HCT116 (cell line): ENCODE results near the gene NOL4L. TPM values are rescaled to one million over a fixed set of nuclear protein-coding genes. Genes with fewer than 3 reads are reported as not detected.

ENCODE experiments used
- ATAC-seq: fragments of 200-7000 bp; cut with Tn5 transposase; 2 replicates; pipeline ENCODE4 v1.9.1; 2020; ENCODE audit warnings: mild to moderate bottlenecking, moderate library complexity
- BruUV-seq: library from RNA; stranded (reverse); fragments of 400-500 nt; replicated peaks from 2 replicates; lab custom pipeline; 2021; lab: Mats Ljungman, UMichigan
- CTCF ChIA-PET: fragments of 300-600 bp; sonication (Branson Sonifier 250); formaldehyde crosslinking; loops from one replicate; lab custom pipeline; 2021; ENCODE audit warnings: antibody characterized with exemption; lab: Charles Lee
- POLR2A ChIA-PET: fragments of 300-600, 350-600 bp; sonication (Branson Sonifier 250); formaldehyde crosslinking; loops from one replicate; lab custom pipeline; 2021; ENCODE audit warnings: antibody characterized with exemption; lab: Charles Lee
- RAD21 ChIA-PET, 2 experiments: fragments of 300-600 bp; sonication (Branson Sonifier 250); formaldehyde crosslinking; loops; one replicate each; lab custom pipeline; 2023; ENCODE audit warnings: low total read pairs in 2 of 2; ENCODE audit not compliant: uncharacterized antibody in 2 of 2, unreplicated experiment in 2 of 2, low non-redundant PET in 1 of 2; lab: Charles Lee
- DNase-seq: peaks from one replicate; pipeline ENCODE4 v3.0.0-alpha.2; 2010; ENCODE audit warnings: low read depth, low spot score
- H2AFZ ChIP-seq: fragments of 200-600 bp; shearing (Covaris generic), sonication (generic); 2 replicates; pipeline ENCODE4 v1.6.1; 2017; ENCODE audit warnings: low read depth, mixed run types, mixed read lengths, antibody characterized with exemption, low read length; ENCODE audit not compliant: poor library complexity, severe bottlenecking
- H3K27ac ChIP-seq: 2 replicates; pipeline ENCODE4 v1.5.1; 2012; ENCODE audit warnings: low read depth, low read length
- H3K27me3 ChIP-seq: fragments of 200-600 bp; sonication (generic); 2 replicates; pipeline ENCODE4 v1.6.1; 2016; ENCODE audit warnings: mixed run types, low read length, mixed read lengths; ENCODE audit not compliant: insufficient read depth
- H3K36me3 ChIP-seq, 2 experiments: fragments of 200-500 bp in 1 of 2; fragments of 200-600 bp in 1 of 2; sonication (Bioruptor generic) in 1 of 2; sonication (generic) in 1 of 2; 2 replicates each; pipeline versions ENCODE4 v1.5.1 to v1.6.1; 2014 to 2016; ENCODE audit warnings: low read length in 2 of 2, inconsistent platforms in 1 of 2, mixed read lengths in 1 of 2, mixed run types in 1 of 2; ENCODE audit not compliant: insufficient read depth in 2 of 2, control insufficient read depth in 1 of 2
- H3K4me1 ChIP-seq, 2 experiments: fragments of 200-600 bp in 1 of 2; sonication (generic) in 1 of 2; 2 replicates each; pipeline versions ENCODE4 v1.5.1 to v1.6.1; 2012 to 2017; ENCODE audit warnings: low read length in 2 of 2, inconsistent platforms in 1 of 2, mild to moderate bottlenecking in 1 of 2, mixed read lengths in 1 of 2, mixed run types in 1 of 2, moderate library complexity in 1 of 2; ENCODE audit not compliant: insufficient read depth in 2 of 2, control insufficient read depth in 1 of 2
- H3K4me2 ChIP-seq: fragments of 200-600 bp; sonication (generic); 2 replicates; pipeline ENCODE4 v1.6.1; 2017; ENCODE audit warnings: mixed run types, low read length, mixed read lengths
- H3K4me3 ChIP-seq, 2 experiments: fragments of 200-600 bp in 1 of 2; sonication (generic) in 1 of 2; replicated peaks in 1 of 2; 2 replicates each; pipeline ENCODE4 v1.5.1; 2011 to 2016; ENCODE audit warnings: low read length in 2 of 2, control low read depth in 1 of 2, low read depth in 1 of 2, mild to moderate bottlenecking in 1 of 2, mixed read lengths in 1 of 2, mixed run types in 1 of 2
- H3K79me2 ChIP-seq: fragments of 200-600 bp; sonication (generic); 2 replicates; pipeline ENCODE4 v1.6.1; 2017; ENCODE audit warnings: mild to moderate bottlenecking, mixed run types, low read length, moderate library complexity, mixed read lengths; ENCODE audit not compliant: insufficient read depth
- H3K9ac ChIP-seq: fragments of 200-600 bp; sonication (generic); 2 replicates; pipeline ENCODE4 v1.6.1; 2016; ENCODE audit warnings: low read length, mixed read lengths
- H3K9me2 ChIP-seq: fragments of 200-600 bp; sonication (generic), shearing (Covaris generic); 2 replicates; pipeline ENCODE4 v1.6.1; 2017; ENCODE audit warnings: mixed run types, mild to moderate bottlenecking, moderate library complexity; ENCODE audit not compliant: insufficient read depth
- H3K9me3 ChIP-seq, 2 experiments: fragments of 200-500 bp in 1 of 2; fragments of 200-600 bp in 1 of 2; sonication (Bioruptor generic) in 1 of 2; sonication (generic) in 1 of 2; 2 replicates each; pipeline ENCODE4 v1.6.1; 2014 to 2017; ENCODE audit warnings: low read length in 2 of 2, mixed read lengths in 2 of 2, inconsistent platforms in 1 of 2, low read depth in 1 of 2, mild to moderate bottlenecking in 1 of 2, mixed run types in 1 of 2, moderate library complexity in 1 of 2; ENCODE audit not compliant: control insufficient read depth in 1 of 2, insufficient read depth in 1 of 2
- H4K20me1 ChIP-seq: fragments of 200-600 bp; sonication (generic), shearing (Covaris generic); 2 replicates; pipeline ENCODE4 v1.6.1; 2017; ENCODE audit warnings: mixed run types, mild to moderate bottlenecking, moderate library complexity; ENCODE audit not compliant: insufficient read depth
- EZH2 ChIP-seq: fragments of 200-600 bp; sonication (generic); IDR thresholded peaks from 2 replicates; pipeline ENCODE4 v1.6.1; 2017; ENCODE audit warnings: antibody characterized with exemption, mixed run types
- EZH2phosphoT487 ChIP-seq: fragments of 200-600 bp; IDR thresholded peaks from 2 replicates; pipeline ENCODE4 v1.6.1; 2018; ENCODE audit warnings: antibody characterized with exemption, borderline replicate concordance
- JUND ChIP-seq: IDR thresholded peaks from 2 replicates; pipeline ENCODE4 v1.6.1; 2012
- POLR2A ChIP-seq: IDR thresholded peaks from 2 replicates; pipeline ENCODE4 v1.7.0; 2011; ENCODE audit warnings: borderline replicate concordance; ENCODE audit not compliant: insufficient read depth, insufficient read length; ENCODE audit errors: extremely low read depth
- RAD21 ChIP-seq: IDR thresholded peaks from 2 replicates; pipeline ENCODE4 v1.6.1; 2012; ENCODE audit warnings: low read depth, mild to moderate bottlenecking
- YY1 ChIP-seq: IDR thresholded peaks from 2 replicates; pipeline ENCODE4 v1.6.1; 2011; ENCODE audit warnings: low read length, low read depth, moderate library complexity, mild to moderate bottlenecking; ENCODE audit not compliant: insufficient replicate concordance; ENCODE audit errors: extremely low read depth
- intact Hi-C: fragments of 100-400 bp; cut with micrococcal nuclease; formaldehyde crosslinking; loops from 2 replicates; pipeline ENCODE4 v1.10.0; 2022
- total RNA-seq: library from RNA; stranded (reverse); gene quantifications from one replicate; pipeline ENCODE4 v1.2.1, GENCODE V29; 2021; ENCODE audit not compliant: unreplicated experiment
- TF ChIP-seq, protein P1 (sequence below), 3 experiments: fragments of 200-600 bp in 1 of 3; sonication (generic) in 1 of 3; IDR thresholded peaks in 2 of 3; conservative IDR thresholded peaks in 1 of 3; 2 replicates each; pipeline ENCODE4 v1.5.1; 2012 to 2017; ENCODE audit warnings: low read depth in 2 of 3, low read length in 2 of 3, antibody characterized with exemption in 1 of 3, borderline replicate concordance in 1 of 3, control low read depth in 1 of 3, mild to moderate bottlenecking in 1 of 3, mixed read lengths in 1 of 3, mixed run types in 1 of 3, moderate library complexity in 1 of 3; ENCODE audit not compliant: insufficient read depth in 1 of 3

NOL4L gene
- total RNA-seq, 1 experiment from 2014 or later, result 5.9 TPM

DNA sequence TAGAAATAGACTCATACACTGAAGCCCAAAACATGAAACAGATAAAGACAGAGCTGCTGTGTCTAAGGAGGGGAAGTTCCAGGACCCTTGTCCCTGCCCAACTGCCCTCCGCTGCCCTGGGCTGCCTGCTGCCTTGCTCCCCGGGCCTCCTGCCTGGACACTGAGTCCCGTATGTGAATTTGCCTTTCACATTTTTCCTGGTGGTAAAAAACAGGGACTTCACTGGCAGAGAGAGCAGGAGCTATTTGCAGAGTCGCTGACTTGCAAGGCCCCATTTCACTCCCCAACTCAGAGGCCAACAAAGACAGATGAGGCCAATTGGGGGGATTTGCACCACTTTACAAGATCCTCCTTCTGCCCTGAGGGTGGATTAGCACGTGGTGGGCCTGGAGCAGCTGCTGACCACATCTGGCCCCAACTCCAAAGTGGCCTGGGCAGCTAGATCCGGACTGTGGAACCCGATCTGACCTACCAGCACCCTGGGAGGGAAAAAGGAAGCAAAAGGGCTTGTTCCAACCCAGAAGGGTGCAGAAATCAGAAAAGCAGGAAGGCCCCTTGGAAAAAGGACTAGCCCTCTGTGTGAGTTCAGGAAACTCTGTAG, 61.4 kb downstream of the NOL4L start:
- no peak overlapping the region for H3K27ac ChIP-seq
- no peaks in the 10 kb centered on the region for H3K27me3 ChIP-seq
- TF ChIP-seq, protein P1, sequence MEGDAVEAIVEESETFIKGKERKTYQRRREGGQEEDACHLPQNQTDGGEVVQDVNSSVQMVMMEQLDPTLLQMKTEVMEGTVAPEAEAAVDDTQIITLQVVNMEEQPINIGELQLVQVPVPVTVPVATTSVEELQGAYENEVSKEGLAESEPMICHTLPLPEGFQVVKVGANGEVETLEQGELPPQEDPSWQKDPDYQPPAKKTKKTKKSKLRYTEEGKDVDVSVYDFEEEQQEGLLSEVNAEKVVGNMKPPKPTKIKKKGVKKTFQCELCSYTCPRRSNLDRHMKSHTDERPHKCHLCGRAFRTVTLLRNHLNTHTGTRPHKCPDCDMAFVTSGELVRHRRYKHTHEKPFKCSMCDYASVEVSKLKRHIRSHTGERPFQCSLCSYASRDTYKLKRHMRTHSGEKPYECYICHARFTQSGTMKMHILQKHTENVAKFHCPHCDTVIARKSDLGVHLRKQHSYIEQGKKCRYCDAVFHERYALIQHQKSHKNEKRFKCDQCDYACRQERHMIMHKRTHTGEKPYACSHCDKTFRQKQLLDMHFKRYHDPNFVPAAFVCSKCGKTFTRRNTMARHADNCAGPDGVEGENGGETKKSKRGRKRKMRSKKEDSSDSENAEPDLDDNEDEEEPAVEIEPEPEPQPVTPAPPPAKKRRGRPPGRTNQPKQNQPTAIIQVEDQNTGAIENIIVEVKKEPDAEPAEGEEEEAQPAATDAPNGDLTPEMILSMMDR (IDR thresholded peaks at IDR 0.05 in 2 of 3, conservative IDR thresholded peaks at IDR 0.05 in 1 of 3; ENCODE audit: borderline replicate concordance in 1 of 3, insufficient read depth in 1 of 3, low read depth in 2 of 3, low read length in 2 of 3), result no peak
- TF ChIP-seq YY1 (no peak), RAD21 (no peak), POLR2A (no peak), JUND (no peak), EZH2phosphoT487 (no peak), EZH2 (no peak)
- TF ChIP-seq, all 23 proteins: peak for 0
- Histone ChIP-seq H3K79me2 (no peaks in the 10 kb centered on the region), H3K4me1 (0 out of 4 replicates have a peak, but pooled peaks cover 0 to 3% of the 10 kb centered on the region in 2 experiments), H3K36me3 (no peaks in the 10 kb centered on the region), H3K9me2 (no peaks in the 10 kb centered on the region), H3K4me2 (no peak overlapping the region), H3K9me3 (no peaks in the 10 kb centered on the region), H2AFZ (no peak overlapping the region), H3K4me3 (no peak overlapping the region), H3K9ac (no peak overlapping the region), H4K20me1 (no peaks in the 10 kb centered on the region)
- intact Hi-C loops, result loop anchor here (10.0 kb wide), 1 partner anchor 251 kb away; no protein-coding TSS in a partner anchor
- ATAC-seq (no peak), DNase-seq (no peak)
- RAD21 ChIA-PET, result interaction anchor here (3.7 to 4.4 kb wide), 2 partner anchors 128 kb away, joined by 16 to 29 read pairs; no protein-coding TSS in a partner anchor
- POLR2A ChIA-PET, result interaction anchor here (1.0 kb wide), 1 partner anchor 129 kb away, joined by 3 read pairs; no protein-coding TSS in a partner anchor
- no TSS peak for BruUV-seq
- CTCF ChIA-PET, result interaction anchor here (0.7 to 7.6 kb wide), 3 partner anchors 9 to 128 kb away, joined by 3 to 117 read pairs (median 3); no protein-coding TSS in a partner anchor
